ENCODE results near the gene CYCS. TPM values are rescaled to one million over a fixed set of nuclear protein-coding genes. Genes with fewer than 3 reads are reported as not detected.

Gene CYCS
- total RNA-seq, 1 experiment from 2014 or later = 224 TPM

GRCh38 chr7:25167262-25167843 is 42.3 kb upstream of the CYCS start:
- Histone ChIP-seq H3K27me3 (ENCODE audit: insufficient read depth, low read length) (no peaks in the 10 kb centered on the region), H3K79me2 (ENCODE audit: insufficient read depth, low read length) (no peaks in the 10 kb centered on the region), H3K27ac (ENCODE audit: low read depth, low read length) (no peak overlapping the region), H3K9me2 (ENCODE audit: insufficient read depth) (no peaks in the 10 kb centered on the region), H3K9ac (ENCODE audit: low read length) (no peak overlapping the region), H2AFZ (ENCODE audit: low read depth, low read length, poor library complexity, severe bottlenecking) (no peak overlapping the region), H3K4me1 (ENCODE audit: control insufficient read depth in 1 of 2, insufficient read depth in 2 of 2, low read length in 2 of 2) (no peaks in the 10 kb centered on the region), H3K4me3 (replicated peaks in 1 of 2; ENCODE audit: low read depth in 1 of 2, low read length in 2 of 2) (no peak overlapping the region), H3K9me3 (ENCODE audit: control insufficient read depth in 1 of 2, insufficient read depth in 1 of 2, low read depth in 1 of 2, low read length in 2 of 2) (no peaks in the 10 kb centered on the region), H4K20me1 (ENCODE audit: insufficient read depth) (no peaks in the 10 kb centered on the region), H3K36me3 (ENCODE audit: control insufficient read depth in 1 of 2, insufficient read depth in 2 of 2, low read length in 2 of 2) (no peaks in the 10 kb centered on the region), H3K4me2 (ENCODE audit: low read length) (no peak overlapping the region)
- POLR2A ChIA-PET = no interaction called here
- DNase-seq (ENCODE audit: low read depth, low spot score) (no peak), ATAC-seq (no peak)
- BruUV-seq (replicated peaks) = no TSS peak
- no peak for TF ChIP-seq REST (IDR thresholded peaks at IDR 0.05; ENCODE audit: low read depth)
- TF ChIP-seq ELF1 (IDR thresholded peaks at IDR 0.05; ENCODE audit: borderline replicate concordance, low read depth) = no peak
- no peak for TF ChIP-seq EZH2 (IDR thresholded peaks at IDR 0.05)
- TF ChIP-seq YY1 (IDR thresholded peaks at IDR 0.05; ENCODE audit: extremely low read depth, insufficient replicate concordance, low read depth, low read length) = no peak
- RAD21 ChIA-PET (ENCODE audit: low non-redundant PET in 1 of 2, low total read pairs in 2 of 2, uncharacterized antibody in 2 of 2, unreplicated experiment in 2 of 2) = no interaction called here
- CTCF ChIA-PET = no interaction called here
- intact Hi-C loops (cut with micrococcal nuclease) = no loop called here
